Stimulated activated CD8-positive, alpha-beta memory T cell treated with anti-CD3 and anti-CD28 coated beads, Interleukin-2, amount 100 ng/mL, for 1 hour (primary cell): ENCODE measurements around the gene TMEM164.

Experiments used
- DNase-seq, 2 donors: peaks; one replicate each; pipeline ENCODE4 v3.0.0-alpha.2; 2020; ENCODE audit warnings: low read depth in 2 of 2

The TMEM164 gene

GRCh38 chrX:110037178-110037577 is 34.3 kb downstream of the TMEM164 start:
- no peak for DNase-seq

GRCh38 chrX:110038900-110039299 is 36.0 kb downstream of the TMEM164 start:
- no peak for DNase-seq

DNA sequence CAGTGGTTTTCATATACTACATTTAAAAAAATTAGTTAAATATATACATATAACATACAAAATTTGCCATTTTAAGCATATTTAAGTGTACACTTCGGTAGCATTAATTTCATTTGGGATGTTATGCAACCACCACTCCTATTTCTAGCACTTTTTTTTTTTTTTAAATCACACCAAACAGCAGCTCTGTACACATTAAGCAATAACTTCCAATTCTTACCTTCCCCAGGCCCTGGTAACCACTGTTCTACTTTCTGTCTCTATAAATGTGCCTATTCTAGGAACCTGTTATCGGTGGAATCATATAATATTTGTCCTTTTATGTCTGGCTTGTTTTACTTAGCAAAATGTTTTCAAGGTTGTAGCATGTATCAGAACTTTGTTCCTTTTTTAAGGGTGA is 39.1 kb downstream of the TMEM164 start:
- no peak for DNase-seq

DNA sequence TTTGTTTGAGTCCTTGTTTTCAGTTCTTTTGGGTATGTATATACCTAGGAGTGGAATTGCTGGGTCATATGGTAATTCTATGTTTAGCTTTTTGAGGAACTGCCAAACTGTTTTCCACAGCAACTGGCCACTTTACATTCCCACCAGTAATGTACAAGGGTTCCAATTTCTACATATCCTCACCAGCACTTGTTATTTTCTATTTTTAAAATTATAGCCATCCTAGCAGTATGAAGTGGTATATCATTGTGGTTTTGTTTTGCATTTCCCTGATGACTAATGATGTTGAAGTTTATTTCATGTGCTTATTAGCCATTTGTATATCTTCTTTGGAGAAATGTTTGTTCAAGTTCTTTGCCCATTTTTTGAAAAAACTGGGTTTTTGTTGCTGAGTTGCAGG is 39.6 kb downstream of the TMEM164 start:
- no peak for DNase-seq

DNA sequence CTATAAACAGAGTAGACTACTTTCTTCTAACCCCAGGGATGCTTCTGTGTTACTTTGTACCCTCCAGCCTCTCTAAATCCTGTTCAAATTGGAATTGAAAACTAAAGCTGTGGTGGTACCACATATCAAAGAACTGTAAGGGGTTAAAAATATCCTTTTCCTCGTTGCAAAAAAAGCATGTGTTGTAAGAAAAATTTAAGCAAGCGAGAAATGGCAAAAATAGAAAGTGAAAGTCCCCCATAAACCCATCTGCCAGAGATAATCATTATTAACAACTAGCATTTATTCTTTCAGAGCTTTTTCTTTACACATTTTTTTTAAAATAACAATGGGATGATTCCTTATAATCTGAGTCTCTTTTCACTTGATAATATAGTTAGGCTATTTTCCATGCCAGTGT is 40.6 kb downstream of the TMEM164 start:
- no peak for DNase-seq

- no peak for DNase-seq
Observed at GRCh38 chrX:110044346-110045249, 41.7 kb downstream of the TMEM164 start.

DNA sequence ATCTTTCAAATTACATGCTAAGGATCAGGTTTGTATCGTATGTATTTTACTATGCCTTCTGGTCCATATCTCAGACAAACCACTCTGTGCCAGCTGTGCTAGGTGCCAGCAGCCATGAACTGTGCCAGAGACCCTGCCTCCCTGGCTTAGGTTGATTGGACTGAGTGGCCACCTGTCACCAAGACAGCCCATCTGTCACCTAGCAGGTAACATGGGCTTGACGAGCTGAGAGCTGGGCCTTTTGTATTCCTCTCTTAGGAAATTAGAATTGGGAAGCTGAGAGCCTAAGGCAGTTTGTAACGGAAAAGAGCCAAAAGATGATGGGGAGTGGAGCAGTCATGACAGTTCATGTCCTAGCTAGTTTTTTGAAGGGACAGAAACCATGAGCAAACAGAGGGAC is 42.5 kb downstream of the TMEM164 start:
- no peak for DNase-seq

DNA sequence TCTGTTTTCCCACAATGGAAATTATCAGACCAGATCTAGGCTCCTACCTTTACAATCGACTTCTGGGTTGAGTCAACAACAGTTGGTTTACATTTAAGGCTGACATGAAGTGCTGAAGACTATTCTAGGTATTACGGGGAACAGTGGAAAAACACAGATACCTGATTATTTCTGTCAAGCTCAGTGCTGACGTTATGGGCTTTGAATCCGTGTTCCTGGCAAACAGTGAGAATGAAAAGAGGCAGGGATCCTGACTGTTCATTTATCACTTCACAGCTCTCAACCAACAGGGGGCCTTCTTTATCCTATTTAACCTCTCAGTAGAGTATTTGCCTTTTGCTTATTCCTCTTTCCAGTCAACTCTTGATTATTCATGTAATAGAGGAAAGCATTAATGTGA is 43.1 kb downstream of the TMEM164 start:
- DNase-seq = no peak

DNA sequence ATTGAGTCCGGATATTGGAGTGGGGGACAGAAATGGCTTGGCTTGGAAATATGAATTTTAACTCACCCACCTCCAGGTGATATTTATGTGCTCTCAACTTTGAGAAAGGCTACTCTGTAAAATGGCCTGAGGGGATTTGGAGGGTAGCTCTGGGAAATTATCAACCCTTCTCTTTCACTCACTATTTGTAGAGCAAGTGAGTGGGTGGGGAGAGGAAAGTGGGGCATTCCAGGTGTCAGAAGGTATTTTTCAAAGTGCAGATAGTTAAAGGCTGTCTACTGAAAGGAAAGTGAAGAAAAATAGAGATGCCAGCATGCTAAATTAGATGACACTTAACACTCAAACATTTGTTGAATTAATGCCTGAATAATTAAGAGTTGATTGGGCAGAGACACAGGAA is 44.1 kb downstream of the TMEM164 start:
- DNase-seq = no peak

DNA sequence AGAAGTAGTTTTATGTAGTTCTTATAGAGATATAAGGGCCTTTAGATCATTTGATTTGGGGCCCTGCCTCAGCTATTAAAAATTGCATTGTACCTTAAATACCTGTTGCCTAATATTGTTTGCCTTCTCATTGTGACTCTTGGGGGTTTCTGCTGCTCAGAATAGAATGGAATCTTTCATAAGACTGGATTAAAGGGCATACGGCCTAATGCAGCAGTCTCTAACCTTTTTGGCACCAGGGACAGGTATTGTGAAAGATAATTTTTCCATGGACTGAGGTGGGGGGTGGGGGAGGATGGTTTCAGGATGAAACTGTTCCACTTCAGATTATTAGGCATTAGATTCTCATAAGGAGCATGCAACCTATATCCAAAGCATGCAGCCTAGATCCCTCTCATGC is 46.2 kb downstream of the TMEM164 start:
- DNase-seq = no peak

GRCh38 chrX:110050386-110050785 is 47.5 kb downstream of the TMEM164 start:
- DNase-seq = no peak

GRCh38 chrX:110050901-110051300 is 48.0 kb downstream of the TMEM164 start:
- DNase-seq = no peak

- DNase-seq = no peak
Observed at GRCh38 chrX:110051559-110051958, 48.6 kb downstream of the TMEM164 start.

DNA sequence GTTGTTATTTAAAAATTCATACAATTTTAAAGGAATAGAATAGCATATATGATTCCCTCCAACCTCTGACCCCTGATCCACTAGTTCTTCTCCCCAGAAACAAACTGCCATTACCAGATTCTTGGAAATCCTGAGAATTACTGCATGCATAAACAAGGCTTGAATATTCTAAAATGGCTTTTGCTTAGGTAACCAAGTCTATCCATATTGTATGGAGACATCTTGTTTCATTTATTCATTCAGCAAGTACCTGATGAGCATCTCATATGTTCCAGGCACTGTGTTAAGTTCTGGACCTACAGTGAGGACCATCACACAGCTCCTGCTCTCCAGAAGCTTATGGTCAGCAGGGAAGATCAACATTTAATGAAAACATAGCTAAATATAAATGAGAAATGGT is 49.4 kb downstream of the TMEM164 start:
- DNase-seq = no peak

DNA sequence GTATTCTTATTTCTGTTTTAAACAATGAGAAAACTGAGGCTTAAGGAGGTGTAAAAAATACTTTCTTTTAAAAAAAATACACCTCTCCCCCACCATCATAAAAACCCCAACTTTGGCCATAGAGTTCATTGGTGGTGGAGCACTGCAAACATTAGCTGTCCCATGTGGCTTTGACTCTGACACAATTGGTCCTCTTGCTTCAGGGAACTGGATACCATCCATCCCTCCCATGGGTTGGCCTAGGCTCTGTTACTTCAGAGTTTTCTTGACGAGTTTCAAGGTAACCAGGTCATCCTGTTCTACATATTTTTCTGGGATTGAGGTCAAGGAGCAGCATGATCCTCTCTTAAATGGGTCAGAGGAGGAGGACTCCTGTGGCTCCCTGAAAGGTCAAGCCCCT is 50.5 kb downstream of the TMEM164 start:
- DNase-seq = no peak

- DNase-seq = no peak
Observed at GRCh38 chrX:110055616-110056015, 52.7 kb downstream of the TMEM164 start.

DNA sequence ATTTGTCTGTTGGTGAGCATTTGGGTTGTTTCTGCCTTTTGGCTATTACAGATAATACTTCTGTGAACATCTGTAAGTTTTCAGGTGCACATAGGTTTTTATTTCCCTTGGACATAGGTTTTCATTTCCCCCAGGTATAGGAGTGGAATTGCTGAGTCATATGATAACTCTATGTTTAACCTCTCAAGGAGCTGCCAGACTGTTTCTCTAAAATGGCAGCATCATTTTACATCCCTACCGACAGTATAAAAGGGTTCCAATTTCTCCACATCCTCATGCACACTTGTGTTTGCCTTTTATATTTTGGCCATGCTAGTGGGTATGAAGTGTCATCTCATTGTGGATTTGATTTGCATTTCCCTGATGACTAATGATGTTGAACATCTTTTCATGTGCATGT is 53.5 kb downstream of the TMEM164 start:
- no peak for DNase-seq

GRCh38 chrX:110059410-110059809 is 56.5 kb downstream of the TMEM164 start:
- DNase-seq = no peak

- DNase-seq = no peak
Observed at GRCh38 chrX:110060317-110060716, 57.4 kb downstream of the TMEM164 start.

DNA sequence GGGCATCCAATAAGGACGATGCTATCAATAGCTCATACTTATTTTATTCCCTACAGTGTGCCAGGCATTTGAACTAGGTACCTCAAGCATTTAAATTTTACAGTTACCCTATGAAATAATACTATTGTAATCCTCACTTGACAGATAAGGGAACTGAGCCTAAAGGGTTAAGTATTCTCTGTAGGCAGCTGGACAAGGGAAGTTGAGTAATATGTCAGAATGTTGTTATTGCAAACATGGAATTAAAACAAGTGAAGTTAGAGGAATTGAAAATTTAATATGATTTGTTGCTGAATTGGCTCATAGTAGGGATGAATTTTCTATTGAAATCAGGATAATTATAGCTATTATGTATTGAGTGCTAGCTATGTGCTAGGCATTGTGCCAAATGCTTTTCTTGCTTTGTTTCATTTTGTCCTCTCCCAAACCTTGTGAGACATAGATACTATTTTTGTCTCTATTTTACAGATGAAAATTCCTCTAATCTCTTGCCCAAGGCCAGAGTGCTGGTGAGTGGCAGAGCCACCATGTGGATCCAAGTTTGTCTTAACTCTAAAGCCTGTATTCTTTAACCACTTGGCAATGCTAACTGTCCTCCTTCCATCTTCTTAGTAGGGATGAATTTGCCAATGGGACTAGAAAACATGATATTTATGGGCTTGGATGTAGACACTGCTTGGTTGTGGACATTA is 58.1 kb downstream of the TMEM164 start:
- no peak for DNase-seq

- DNase-seq = no peak
Observed at GRCh38 chrX:110062919-110063318, 60.0 kb downstream of the TMEM164 start.

GRCh38 chrX:110066488-110067225 is 63.7 kb downstream of the TMEM164 start:
- no peak for DNase-seq

DNA sequence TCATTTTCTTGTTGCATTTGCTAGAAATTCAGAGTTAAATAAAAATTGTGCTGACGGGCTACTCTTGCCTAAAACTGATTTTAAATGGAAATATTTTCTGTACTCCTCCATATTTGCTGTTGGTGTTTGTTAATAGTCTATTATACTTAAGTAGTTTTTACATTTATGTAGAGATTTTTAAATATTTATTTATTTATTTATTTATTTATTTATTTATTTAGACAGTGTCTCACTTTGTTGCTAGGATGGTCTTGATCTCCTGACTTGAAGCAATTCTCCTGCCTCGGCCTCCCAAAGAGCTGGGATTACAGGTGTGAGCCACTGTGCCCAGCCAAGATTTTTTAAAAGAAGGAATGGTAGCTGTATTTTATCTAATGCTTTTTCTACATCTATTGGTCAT is 68.1 kb downstream of the TMEM164 start:
- no peak for DNase-seq
